HG02981 (cell line): ENCODE data around the gene ITGAD.

Experiments
- ATAC-seq: cut with Tn5 transposase; IDR thresholded peaks from one replicate; pipeline ENCODE4 v1.9.1; 2021; ENCODE audit warnings: mild to moderate bottlenecking, moderate library complexity; ENCODE audit not compliant: unreplicated experiment

Gene ITGAD

GRCh38 chr16:31473264-31473984 lies 80.3 kb downstream of the ITGAD start:
- no peak for ATAC-seq

GRCh38 chr16:31474173-31474714 lies 81.1 kb downstream of the ITGAD start:
- no peak for ATAC-seq

GRCh38 chr16:31474773-31475738 lies 81.9 kb downstream of the ITGAD start:
- no peak for ATAC-seq

- no peak for ATAC-seq
Measured at GRCh38 chr16:31475946-31476302, 82.8 kb downstream of the ITGAD start.
